GM23338 (cell line): ENCODE measurements around the gene DNAAF9. TPM values are rescaled to one million over a fixed set of nuclear protein-coding genes. Genes with fewer than 3 reads are reported as not detected.

Source experiments
- ATAC-seq: fragments of 200-7000 bp; cut with Tn5 transposase; 3 replicates; pipeline ENCODE4 v1.9.1; 2020
- DNase-seq: peaks from one replicate; pipeline ENCODE4 v3.0.0-alpha.2; 2015; ENCODE audit warnings: low spot score
- H2AFZ ChIP-seq: fragments of 200-600 bp; sonication (generic); 2 replicates; pipeline ENCODE4 v1.8.0; 2016; ENCODE audit warnings: antibody characterized with exemption, mild to moderate bottlenecking, moderate library complexity
- H3F3A ChIP-seq: fragments of 200-600 bp; sonication (generic); replicated peaks from 2 replicates; pipeline ENCODE4 v1.8.0; 2017; ENCODE audit warnings: antibody characterized with exemption, mixed run types, low read depth
- H3K27ac ChIP-seq: fragments of 200-600 bp; sonication (generic); 2 replicates; pipeline ENCODE4 v1.6.1; 2016; ENCODE audit warnings: low read depth
- H3K27me3 ChIP-seq: fragments of 200-600 bp; sonication (generic); 2 replicates; pipeline ENCODE4 v1.8.0; 2016; ENCODE audit warnings: mild to moderate bottlenecking, mixed run types, moderate library complexity; ENCODE audit not compliant: insufficient read depth
- H3K36me3 ChIP-seq: fragments of 200-600 bp; sonication (generic); 2 replicates; pipeline ENCODE4 v1.8.0; 2016; ENCODE audit warnings: mild to moderate bottlenecking; ENCODE audit not compliant: insufficient read depth
- H3K4me1 ChIP-seq: fragments of 200-600 bp; sonication (generic); 2 replicates; pipeline ENCODE4 v1.8.0; 2016; ENCODE audit warnings: mild to moderate bottlenecking, moderate library complexity; ENCODE audit not compliant: insufficient read depth
- H3K4me2 ChIP-seq: fragments of 200-600 bp; sonication (generic); 2 replicates; pipeline ENCODE4 v1.7.1; 2017; ENCODE audit warnings: mixed run types
- H3K4me3 ChIP-seq: fragments of 200-600 bp; sonication (generic); 2 replicates; pipeline ENCODE4 v1.6.1; 2016; ENCODE audit warnings: mixed run types
- H3K79me2 ChIP-seq: fragments of 200-600 bp; sonication (generic); replicated peaks from 2 replicates; pipeline ENCODE4 v1.8.0; 2017; ENCODE audit warnings: mild to moderate bottlenecking; ENCODE audit not compliant: insufficient read depth
- H3K9me2 ChIP-seq: fragments of 200-600 bp; sonication (generic); 2 replicates; pipeline ENCODE4 v1.8.0; 2017; ENCODE audit not compliant: insufficient read depth
- H4K20me1 ChIP-seq: fragments of 200-600 bp; sonication (generic); replicated peaks from 2 replicates; pipeline ENCODE4 v1.8.0; 2017; ENCODE audit warnings: mild to moderate bottlenecking; ENCODE audit not compliant: insufficient read depth
- H3K27ac Mint-ChIP-seq: 2 replicates; pipeline ENCODE4 v1.8.0; 2020; ENCODE audit warnings: inconsistent platforms, mild to moderate bottlenecking, moderate library complexity, mixed read lengths
- H3K27me3 Mint-ChIP-seq: 3 replicates; pipeline ENCODE4 v1.8.0; 2022; ENCODE audit warnings: low read depth, mild to moderate bottlenecking, moderate library complexity, mixed read lengths, inconsistent platforms; ENCODE audit not compliant: insufficient read depth, poor library complexity
- H3K36me3 Mint-ChIP-seq: 3 replicates; pipeline ENCODE4 v1.8.0; 2021; ENCODE audit warnings: low read depth, mild to moderate bottlenecking, inconsistent platforms, moderate library complexity, mixed read lengths
- H3K4me1 Mint-ChIP-seq: 3 replicates; pipeline ENCODE4 v1.8.0; 2020; ENCODE audit warnings: mild to moderate bottlenecking, inconsistent platforms, mixed read lengths
- H3K4me3 Mint-ChIP-seq: 3 replicates; pipeline ENCODE4 v1.8.0; 2021; ENCODE audit warnings: moderate library complexity, mild to moderate bottlenecking, inconsistent platforms, mixed read lengths
- H3K9me3 Mint-ChIP-seq: 3 replicates; pipeline ENCODE4 v1.8.0; 2020; ENCODE audit warnings: moderate library complexity, mild to moderate bottlenecking, inconsistent platforms, mixed read lengths
- CREB1 ChIP-seq: fragments of 250-450 bp; sonication (Bioruptor Pico); IDR thresholded peaks from 2 replicates; pipeline ENCODE4 v1.5.0; 2020; ENCODE audit warnings: low read depth, mild to moderate bottlenecking, moderate library complexity
- EZH2 ChIP-seq: fragments of 200-600 bp; sonication (generic); IDR thresholded peaks from one replicate; pipeline ENCODE4 v1.8.0; 2017; ENCODE audit warnings: antibody characterized with exemption, mild to moderate bottlenecking, low read depth; ENCODE audit not compliant: unreplicated experiment
- EZH2phosphoT487 ChIP-seq: fragments of 200-600 bp; sonication (generic); IDR thresholded peaks from one replicate; pipeline ENCODE4 v1.8.1; 2018; ENCODE audit warnings: antibody characterized with exemption; ENCODE audit not compliant: unreplicated experiment
- ZNF114 ChIP-seq: fragments of 250-450 bp; sonication (Bioruptor Pico); IDR thresholded peaks from 2 replicates; pipeline ENCODE4 v1.5.0; 2020; ENCODE audit warnings: mild to moderate bottlenecking, moderate library complexity
- ZNF331 ChIP-seq: fragments of 250-450 bp; sonication (Bioruptor Pico); IDR thresholded peaks from 2 replicates; pipeline ENCODE4 v1.5.0; 2020; ENCODE audit warnings: low read depth, mild to moderate bottlenecking, moderate library complexity
- polyA plus RNA-seq: library from polyadenylated mRNA; unstranded; fragments of >200 nt; fragmentation: Nextera tagmentation; extraction: Ambion mirVana; gene quantifications from 2 replicates; pipeline ENCODE4 v1.2.1, GENCODE V29; 2016
- total RNA-seq: library from RNA; depleted of rRNA; stranded (reverse); fragments of >200 nt; shearing (Covaris generic); gene quantifications from 2 replicates; pipeline ENCODE4 v1.2.3, GENCODE V29; 2014
- TF ChIP-seq, protein P1 (sequence below): fragments of 250-450 bp; sonication (Bioruptor Pico); IDR thresholded peaks from 2 replicates; pipeline ENCODE4 v1.5.0; 2020; ENCODE audit warnings: mild to moderate bottlenecking, moderate library complexity
- TF ChIP-seq, protein P2 (sequence below), 2 experiments: fragments of 200-600 bp in 1 of 2; sonication (generic) in 1 of 2; conservative IDR thresholded peaks; 2 replicates each; pipeline versions ENCODE4 v1.5.1 to v1.6.1; 2016 to 2017; ENCODE audit warnings: antibody characterized with exemption in 2 of 2, low read depth in 2 of 2, mild to moderate bottlenecking in 2 of 2, moderate library complexity in 1 of 2
- TF ChIP-seq, protein P3 (sequence below): IDR thresholded peaks from one replicate; pipeline ENCODE4 v1.6.1; 2018; ENCODE audit warnings: antibody characterized with exemption; ENCODE audit not compliant: unreplicated experiment

DNAAF9 gene
- total and polyA plus RNA-seq, 2 experiments from 2014 or later = 2.4 to 4.8 TPM

DNA sequence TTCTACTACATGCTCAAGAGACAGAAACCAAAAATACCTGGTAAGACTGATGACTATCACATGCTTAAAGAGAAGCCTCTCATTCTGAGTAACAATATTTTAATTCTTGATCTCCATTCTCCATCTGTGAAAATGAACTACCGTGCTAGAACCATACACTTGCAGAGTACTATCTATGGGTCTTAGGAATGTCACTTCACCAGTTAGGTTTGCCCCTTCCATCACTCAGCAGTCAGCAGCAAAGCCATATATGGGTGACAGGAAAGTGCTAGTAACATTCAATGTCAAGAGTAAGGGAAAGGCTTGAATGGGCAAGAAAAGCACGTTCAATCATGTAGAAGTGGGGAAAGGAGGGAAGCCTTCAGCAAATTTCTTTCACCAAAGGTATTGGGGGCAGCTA is 2.3 kb downstream of the DNAAF9 start:
- H3K27ac ChIP-seq = no peak overlapping the region
- no peaks in the 10 kb centered on the region for H3K36me3 ChIP-seq
- peaks cover 10% of the 10 kb centered on the region for H3K27me3 Mint-ChIP-seq
- H2AFZ ChIP-seq = no peak overlapping the region
- H3K4me3 ChIP-seq = no peak overlapping the region
- no peak for ATAC-seq
- peaks cover 9% of the 10 kb centered on the region; the same call in 1 of the 2 replicates for H3F3A ChIP-seq
- H3K27ac Mint-ChIP-seq = no peak overlapping the region
- DNase-seq = no peak
- H3K79me2 ChIP-seq = peaks cover 43% of the 10 kb centered on the region
- peaks cover 21% of the 10 kb centered on the region for H3K27me3 ChIP-seq
- H3K4me1 Mint-ChIP-seq = peaks cover 15% of the 10 kb centered on the region; the same call in 2 of the 3 replicates
- no peak overlapping the region; the same call in 2 of the 3 replicates for H3K4me3 Mint-ChIP-seq
- peaks cover 7% of the 10 kb centered on the region; the same call in 1 of the 2 replicates for H3K9me2 ChIP-seq
- TF ChIP-seq ZNF331 (CRISPR knock-in tag) = no peak
- TF ChIP-seq CREB1 (CRISPR knock-in tag) = no peak
- TF ChIP-seq, protein P1, sequence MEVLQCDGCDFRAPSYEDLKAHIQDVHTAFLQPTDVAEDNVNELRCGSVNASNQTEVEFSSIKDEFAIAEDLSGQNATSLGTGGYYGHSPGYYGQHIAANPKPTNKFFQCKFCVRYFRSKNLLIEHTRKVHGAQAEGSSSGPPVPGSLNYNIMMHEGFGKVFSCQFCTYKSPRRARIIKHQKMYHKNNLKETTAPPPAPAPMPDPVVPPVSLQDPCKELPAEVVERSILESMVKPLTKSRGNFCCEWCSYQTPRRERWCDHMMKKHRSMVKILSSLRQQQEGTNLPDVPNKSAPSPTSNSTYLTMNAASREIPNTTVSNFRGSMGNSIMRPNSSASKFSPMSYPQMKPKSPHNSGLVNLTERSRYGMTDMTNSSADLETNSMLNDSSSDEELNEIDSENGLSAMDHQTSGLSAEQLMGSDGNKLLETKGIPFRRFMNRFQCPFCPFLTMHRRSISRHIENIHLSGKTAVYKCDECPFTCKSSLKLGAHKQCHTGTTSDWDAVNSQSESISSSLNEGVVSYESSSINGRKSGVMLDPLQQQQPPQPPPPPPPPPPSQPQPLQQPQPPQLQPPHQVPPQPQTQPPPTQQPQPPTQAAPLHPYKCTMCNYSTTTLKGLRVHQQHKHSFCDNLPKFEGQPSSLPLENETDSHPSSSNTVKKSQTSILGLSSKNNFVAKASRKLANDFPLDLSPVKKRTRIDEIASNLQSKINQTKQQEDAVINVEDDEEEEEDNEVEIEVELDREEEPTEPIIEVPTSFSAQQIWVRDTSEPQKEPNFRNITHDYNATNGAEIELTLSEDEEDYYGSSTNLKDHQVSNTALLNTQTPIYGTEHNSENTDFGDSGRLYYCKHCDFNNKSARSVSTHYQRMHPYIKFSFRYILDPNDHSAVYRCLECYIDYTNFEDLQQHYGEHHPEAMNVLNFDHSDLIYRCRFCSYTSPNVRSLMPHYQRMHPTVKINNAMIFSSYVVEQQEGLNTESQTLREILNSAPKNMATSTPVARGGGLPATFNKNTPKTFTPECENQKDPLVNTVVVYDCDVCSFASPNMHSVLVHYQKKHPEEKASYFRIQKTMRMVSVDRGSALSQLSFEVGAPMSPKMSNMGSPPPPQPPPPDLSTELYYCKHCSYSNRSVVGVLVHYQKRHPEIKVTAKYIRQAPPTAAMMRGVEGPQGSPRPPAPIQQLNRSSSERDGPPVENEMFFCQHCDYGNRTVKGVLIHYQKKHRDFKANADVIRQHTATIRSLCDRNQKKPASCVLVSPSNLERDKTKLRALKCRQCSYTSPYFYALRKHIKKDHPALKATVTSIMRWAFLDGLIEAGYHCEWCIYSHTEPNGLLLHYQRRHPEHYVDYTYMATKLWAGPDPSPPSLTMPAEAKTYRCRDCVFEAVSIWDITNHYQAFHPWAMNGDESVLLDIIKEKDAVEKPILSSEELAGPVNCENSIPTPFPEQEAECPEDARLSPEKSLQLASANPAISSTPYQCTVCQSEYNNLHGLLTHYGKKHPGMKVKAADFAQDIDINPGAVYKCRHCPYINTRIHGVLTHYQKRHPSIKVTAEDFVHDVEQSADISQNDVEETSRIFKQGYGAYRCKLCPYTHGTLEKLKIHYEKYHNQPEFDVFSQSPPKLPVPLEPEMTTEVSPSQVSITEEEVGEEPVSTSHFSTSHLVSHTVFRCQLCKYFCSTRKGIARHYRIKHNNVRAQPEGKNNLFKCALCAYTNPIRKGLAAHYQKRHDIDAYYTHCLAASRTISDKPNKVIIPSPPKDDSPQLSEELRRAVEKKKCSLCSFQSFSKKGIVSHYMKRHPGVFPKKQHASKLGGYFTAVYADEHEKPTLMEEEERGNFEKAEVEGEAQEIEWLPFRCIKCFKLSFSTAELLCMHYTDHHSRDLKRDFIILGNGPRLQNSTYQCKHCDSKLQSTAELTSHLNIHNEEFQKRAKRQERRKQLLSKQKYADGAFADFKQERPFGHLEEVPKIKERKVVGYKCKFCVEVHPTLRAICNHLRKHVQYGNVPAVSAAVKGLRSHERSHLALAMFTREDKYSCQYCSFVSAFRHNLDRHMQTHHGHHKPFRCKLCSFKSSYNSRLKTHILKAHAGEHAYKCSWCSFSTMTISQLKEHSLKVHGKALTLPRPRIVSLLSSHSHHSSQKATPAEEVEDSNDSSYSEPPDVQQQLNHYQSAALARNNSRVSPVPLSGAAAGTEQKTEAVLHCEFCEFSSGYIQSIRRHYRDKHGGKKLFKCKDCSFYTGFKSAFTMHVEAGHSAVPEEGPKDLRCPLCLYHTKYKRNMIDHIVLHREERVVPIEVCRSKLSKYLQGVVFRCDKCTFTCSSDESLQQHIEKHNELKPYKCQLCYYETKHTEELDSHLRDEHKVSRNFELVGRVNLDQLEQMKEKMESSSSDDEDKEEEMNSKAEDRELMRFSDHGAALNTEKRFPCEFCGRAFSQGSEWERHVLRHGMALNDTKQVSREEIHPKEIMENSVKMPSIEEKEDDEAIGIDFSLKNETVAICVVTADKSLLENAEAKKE (CRISPR knock-in tag) = no peak
- no peak for TF ChIP-seq EZH2
- TF ChIP-seq, protein P2, sequence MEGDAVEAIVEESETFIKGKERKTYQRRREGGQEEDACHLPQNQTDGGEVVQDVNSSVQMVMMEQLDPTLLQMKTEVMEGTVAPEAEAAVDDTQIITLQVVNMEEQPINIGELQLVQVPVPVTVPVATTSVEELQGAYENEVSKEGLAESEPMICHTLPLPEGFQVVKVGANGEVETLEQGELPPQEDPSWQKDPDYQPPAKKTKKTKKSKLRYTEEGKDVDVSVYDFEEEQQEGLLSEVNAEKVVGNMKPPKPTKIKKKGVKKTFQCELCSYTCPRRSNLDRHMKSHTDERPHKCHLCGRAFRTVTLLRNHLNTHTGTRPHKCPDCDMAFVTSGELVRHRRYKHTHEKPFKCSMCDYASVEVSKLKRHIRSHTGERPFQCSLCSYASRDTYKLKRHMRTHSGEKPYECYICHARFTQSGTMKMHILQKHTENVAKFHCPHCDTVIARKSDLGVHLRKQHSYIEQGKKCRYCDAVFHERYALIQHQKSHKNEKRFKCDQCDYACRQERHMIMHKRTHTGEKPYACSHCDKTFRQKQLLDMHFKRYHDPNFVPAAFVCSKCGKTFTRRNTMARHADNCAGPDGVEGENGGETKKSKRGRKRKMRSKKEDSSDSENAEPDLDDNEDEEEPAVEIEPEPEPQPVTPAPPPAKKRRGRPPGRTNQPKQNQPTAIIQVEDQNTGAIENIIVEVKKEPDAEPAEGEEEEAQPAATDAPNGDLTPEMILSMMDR (conservative IDR thresholded peaks at IDR 0.05; ENCODE audit: low read depth in 2 of 2) = no peak
- no peak for TF ChIP-seq EZH2phosphoT487
- TF ChIP-seq ZNF114 (CRISPR knock-in tag) = no peak
- TF ChIP-seq, protein P3, sequence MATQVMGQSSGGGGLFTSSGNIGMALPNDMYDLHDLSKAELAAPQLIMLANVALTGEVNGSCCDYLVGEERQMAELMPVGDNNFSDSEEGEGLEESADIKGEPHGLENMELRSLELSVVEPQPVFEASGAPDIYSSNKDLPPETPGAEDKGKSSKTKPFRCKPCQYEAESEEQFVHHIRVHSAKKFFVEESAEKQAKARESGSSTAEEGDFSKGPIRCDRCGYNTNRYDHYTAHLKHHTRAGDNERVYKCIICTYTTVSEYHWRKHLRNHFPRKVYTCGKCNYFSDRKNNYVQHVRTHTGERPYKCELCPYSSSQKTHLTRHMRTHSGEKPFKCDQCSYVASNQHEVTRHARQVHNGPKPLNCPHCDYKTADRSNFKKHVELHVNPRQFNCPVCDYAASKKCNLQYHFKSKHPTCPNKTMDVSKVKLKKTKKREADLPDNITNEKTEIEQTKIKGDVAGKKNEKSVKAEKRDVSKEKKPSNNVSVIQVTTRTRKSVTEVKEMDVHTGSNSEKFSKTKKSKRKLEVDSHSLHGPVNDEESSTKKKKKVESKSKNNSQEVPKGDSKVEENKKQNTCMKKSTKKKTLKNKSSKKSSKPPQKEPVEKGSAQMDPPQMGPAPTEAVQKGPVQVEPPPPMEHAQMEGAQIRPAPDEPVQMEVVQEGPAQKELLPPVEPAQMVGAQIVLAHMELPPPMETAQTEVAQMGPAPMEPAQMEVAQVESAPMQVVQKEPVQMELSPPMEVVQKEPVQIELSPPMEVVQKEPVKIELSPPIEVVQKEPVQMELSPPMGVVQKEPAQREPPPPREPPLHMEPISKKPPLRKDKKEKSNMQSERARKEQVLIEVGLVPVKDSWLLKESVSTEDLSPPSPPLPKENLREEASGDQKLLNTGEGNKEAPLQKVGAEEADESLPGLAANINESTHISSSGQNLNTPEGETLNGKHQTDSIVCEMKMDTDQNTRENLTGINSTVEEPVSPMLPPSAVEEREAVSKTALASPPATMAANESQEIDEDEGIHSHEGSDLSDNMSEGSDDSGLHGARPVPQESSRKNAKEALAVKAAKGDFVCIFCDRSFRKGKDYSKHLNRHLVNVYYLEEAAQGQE = no peak
- H3K4me1 ChIP-seq = peaks cover 10% of the 10 kb centered on the region
- H3K36me3 Mint-ChIP-seq = no peaks in the 10 kb centered on the region; the same call in 2 of the 3 replicates
- H3K9me3 Mint-ChIP-seq = peaks cover 3% of the 10 kb centered on the region; the same call in 2 of the 3 replicates
- H4K20me1 ChIP-seq = peaks cover 8% of the 10 kb centered on the region; the same call in 1 of the 2 replicates
- no peak overlapping the region for H3K4me2 ChIP-seq
